Heart right ventricle (tissue), 16 donors: ENCODE measurements around the gene LPP. TPM values are rescaled to one million over a fixed set of nuclear protein-coding genes. Genes with fewer than 3 reads are reported as not detected.
A peak's percentile ranks its signal among the peaks of the same experiment; 100 is the strongest.

Source experiments
- ATAC-seq, 8 donors: fragments of 200-7000 bp; cut with Tn5 transposase; one replicate each; pipeline ENCODE4 v1.9.1; 2020; ENCODE audit warnings: mild to moderate bottlenecking in 8 of 8, moderate library complexity in 8 of 8, moderate number of reproducible peaks in 1 of 8
- DNase-seq, 2 donors: peaks; one replicate each; pipeline ENCODE4 v3.0.0-alpha.2; 2020
- H3K27ac ChIP-seq, 10 donors: fragments of 200-600 bp; sonication (generic) in 2 of 10; one replicate each; pipeline versions ENCODE4 v1.5.0 to v1.8.0; 2020 to 2022; ENCODE audit warnings: mild to moderate bottlenecking in 3 of 10
- H3K27me3 ChIP-seq, 7 donors: fragments of 200-600 bp; one replicate each; pipeline ENCODE4 v1.8.0; 2021 to 2022; ENCODE audit warnings: mild to moderate bottlenecking in 2 of 7
- H3K36me3 ChIP-seq, 9 donors: fragments of 200-600 bp; sonication (generic) in 1 of 9; one replicate each; pipeline versions ENCODE4 v1.5.0 to v1.8.0; 2020 to 2022; ENCODE audit warnings: mild to moderate bottlenecking in 2 of 9
- H3K4me1 ChIP-seq, 9 donors: fragments of 200-600 bp; sonication (generic) in 1 of 9; one replicate each; pipeline versions ENCODE4 v1.5.0 to v1.8.0; 2020 to 2022; ENCODE audit warnings: mild to moderate bottlenecking in 4 of 9
- H3K4me3 ChIP-seq, 10 donors: fragments of 200-600 bp; sonication (generic) in 2 of 10; one replicate each; pipeline versions ENCODE4 v1.5.0 to v1.8.0; 2020 to 2022; ENCODE audit warnings: mild to moderate bottlenecking in 7 of 10, moderate library complexity in 2 of 10
- H3K9me3 ChIP-seq, 11 donors: fragments of 200-600 bp in 10 of 11; sonication (generic) in 2 of 11; one replicate each; pipeline versions ENCODE4 v1.5.0 to v1.8.0; 2013 to 2022; ENCODE audit warnings: mild to moderate bottlenecking in 2 of 11, control low read depth in 1 of 11, moderate library complexity in 1 of 11
- CTCF ChIP-seq, 9 donors: fragments of 200-600 bp; sonication (generic) in 2 of 9; IDR thresholded peaks; one replicate each; pipeline versions ENCODE4 v1.5.0 to v1.8.0; 2021 to 2022; ENCODE audit warnings: antibody characterized with exemption in 9 of 9, mild to moderate bottlenecking in 5 of 9, moderate library complexity in 1 of 9
- WGBS, 2 donors: extraction: QIAGEN DNeasy Blood & Tissue Kit; methylation state at CpG; one replicate each; pipeline ENCODE4 v1.1.7; 2013; ENCODE audit warnings: inconsistent platforms in 1 of 2; 5-methylcytosine and 5-hydroxymethylcytosine counted together
- intact Hi-C, 10 donors: fragments of 100-400 bp; cut with DNase I; formaldehyde crosslinking; loops; one replicate each; pipeline versions ENCODE4 v1.11.1 to v1.14.2; 2022
- polyA plus RNA-seq, 2 donors: library from polyadenylated mRNA; stranded (reverse); fragments of 200-250 nt; gene quantifications; one replicate each; pipeline ENCODE4 v1.2.3, GENCODE V29; 2013
- total RNA-seq, 10 donors: library from RNA; stranded (reverse); fragmentation: NEBNext Ultra II Directional in 3 of 10; extraction: Animal tissue kit (Norgen Biotek cat#: 25700) in 3 of 10; gene quantifications; one replicate each; pipeline versions ENCODE4 v1.2.1 to v1.2.4, GENCODE V29; 2021 to 2023
- donor health status: Arrhythmogenic right ventricular cardiomyopathy.
- donor health status: ischemic (EF 13 %, LVEDD 7.1; RV severe dilation, severe dysfunction).
- donor health status: healthy with polysubstance abuse.
- donor health status: DM: no; HTN: yes; CAD: no.
- donor health status: DM: no; HTN: no; CAD: no.
- donor health status: ischemic (EF 25% LVEDD 6.9; RV normal size, moderate dysfunction).
- donor health status: ischemic (EF 25% LVEDD 5.7; RV mildly dilated, moderate dysfunction).
- donor health status: healthy.
- donor health status: DM: yes; HTN: yes; CAD: no.
- donor health status: Ischemic cardiomyopathy.
- donor health status: ischemic (EF 35%, LVEDD 5.7; RV mildly dilated, moderate dysfunction).
- donor health status: nonischemic (EF 11% LVEDD 7.7; RV severe dilation, severe dysfunction).
- donor health status: DM: yes; HTN: yes; CAD: no.
- donor health status: PGD.
- donor health status: ischemic (EF 29% LVEDD 5.4; RV normal size, mild dysfunction).
- donor health status: nonischemic (EF 23%, LVEDD 6.1; RV moderate dilation, normal function).

LPP gene
- total and polyA plus RNA-seq, 12 donors, result 8.5 to 188 (median 140) TPM

GRCh38 chr3:188683032-188683521, 529.1 kb downstream of the LPP start:
- TF ChIP-seq CTCF (IDR thresholded peaks at IDR 0.05), result no peak
- H3K36me3 ChIP-seq, result no peaks in the 10 kb centered on the region
- intact Hi-C loops, result loop anchor here in 1 of 10 donors (10.0 kb wide), 1 partner anchor 262 kb away; no protein-coding TSS in a partner anchor
- H3K9me3 ChIP-seq, result no peaks in the 10 kb centered on the region
- no peaks in the 10 kb centered on the region for H3K27me3 ChIP-seq
- DNase-seq (peak in 1 of 2 donors; percentile 19), ATAC-seq (peak; percentile 48 to 94 (median 86))
- peak overlapping the region; percentile 34 to 84 (median 70) for H3K27ac ChIP-seq
- no peak overlapping the region for H3K4me3 ChIP-seq
- 36 to 46% methylated on average over 3 of the region's 3 CpGs for WGBS, 2 donors
- H3K4me1 ChIP-seq, result peaks cover 0 to 84% (median 70%) of the 10 kb centered on the region in 9 donors

GRCh38 chr3:188684276-188684675, 530.3 kb downstream of the LPP start:
- Histone ChIP-seq H3K27me3 (no peaks in the 10 kb centered on the region), H3K27ac (peak overlapping the region in 2 of 10 donors; percentile 82 to 84), H3K4me1 (peaks cover 6 to 90% (median 80%) of the 10 kb centered on the region in 9 donors), H3K36me3 (no peaks in the 10 kb centered on the region), H3K4me3 (no peak overlapping the region), H3K9me3 (no peaks in the 10 kb centered on the region)
- intact Hi-C loops, result loop anchor here in 1 of 10 donors (10.0 kb wide), 1 partner anchor 261 kb away; no protein-coding TSS in a partner anchor
- ATAC-seq (no peak), DNase-seq (no peak)
- no peak for TF ChIP-seq CTCF (IDR thresholded peaks at IDR 0.05)
- 81 to 100% methylated on average over 2 of the region's 2 CpGs for WGBS, 2 donors

- intact Hi-C loops, result loop anchor here in 1 of 10 donors (10.0 kb wide), 1 partner anchor 259 kb away; no protein-coding TSS in a partner anchor
- no peak for DNase-seq
- ATAC-seq, result no peak
- Histone ChIP-seq H3K9me3 (no peaks in the 10 kb centered on the region), H3K27ac (peak overlapping the region in 2 of 10 donors; percentile 28 to 58), H3K4me3 (no peak overlapping the region), H3K27me3 (no peaks in the 10 kb centered on the region), H3K36me3 (no peaks in the 10 kb centered on the region), H3K4me1 (peaks cover 8 to 89% (median 79%) of the 10 kb centered on the region in 9 donors)
- 98 to 100% methylated on average over 1 of the region's 1 CpG for WGBS, 2 donors
- TF ChIP-seq CTCF (IDR thresholded peaks at IDR 0.05), result no peak
Observed at GRCh38 chr3:188685789-188686188, 531.8 kb downstream of the LPP start.

GRCh38 chr3:188686324-188686723, 532.4 kb downstream of the LPP start:
- Histone ChIP-seq H3K4me1 (peaks cover 8 to 87% (median 76%) of the 10 kb centered on the region in 9 donors), H3K27ac (peak overlapping the region in 3 of 10 donors; percentile 15 to 58 (median 41)), H3K4me3 (no peak overlapping the region), H3K27me3 (no peaks in the 10 kb centered on the region), H3K36me3 (no peaks in the 10 kb centered on the region), H3K9me3 (no peaks in the 10 kb centered on the region)
- ATAC-seq, result no peak
- no peak for TF ChIP-seq CTCF (IDR thresholded peaks at IDR 0.05)
- intact Hi-C loops, result loop anchor here in 1 of 10 donors (10.0 kb wide), 1 partner anchor 258 kb away; no protein-coding TSS in a partner anchor
- no peak for DNase-seq
- WGBS, 2 donors, result 80 to 85% methylated on average over 2 of the region's 2 CpGs
